Activated CD8-positive, alpha-beta memory T cell treated with anti-CD3 and anti-CD28 coated beads, Interleukin-2, amount 50 U/mL, for 1 hour (primary cell): Measurements from ENCODE around the gene LRRC3.

Experiments used
- DNase-seq: peaks from one replicate; pipeline ENCODE4 v3.0.0-alpha.2; 2020; ENCODE audit errors: extremely low read depth

LRRC3 gene

GRCh38 chr21:44423941-44424607 is 31.2 kb upstream of the LRRC3 start:
- DNase-seq = no peak

DNA sequence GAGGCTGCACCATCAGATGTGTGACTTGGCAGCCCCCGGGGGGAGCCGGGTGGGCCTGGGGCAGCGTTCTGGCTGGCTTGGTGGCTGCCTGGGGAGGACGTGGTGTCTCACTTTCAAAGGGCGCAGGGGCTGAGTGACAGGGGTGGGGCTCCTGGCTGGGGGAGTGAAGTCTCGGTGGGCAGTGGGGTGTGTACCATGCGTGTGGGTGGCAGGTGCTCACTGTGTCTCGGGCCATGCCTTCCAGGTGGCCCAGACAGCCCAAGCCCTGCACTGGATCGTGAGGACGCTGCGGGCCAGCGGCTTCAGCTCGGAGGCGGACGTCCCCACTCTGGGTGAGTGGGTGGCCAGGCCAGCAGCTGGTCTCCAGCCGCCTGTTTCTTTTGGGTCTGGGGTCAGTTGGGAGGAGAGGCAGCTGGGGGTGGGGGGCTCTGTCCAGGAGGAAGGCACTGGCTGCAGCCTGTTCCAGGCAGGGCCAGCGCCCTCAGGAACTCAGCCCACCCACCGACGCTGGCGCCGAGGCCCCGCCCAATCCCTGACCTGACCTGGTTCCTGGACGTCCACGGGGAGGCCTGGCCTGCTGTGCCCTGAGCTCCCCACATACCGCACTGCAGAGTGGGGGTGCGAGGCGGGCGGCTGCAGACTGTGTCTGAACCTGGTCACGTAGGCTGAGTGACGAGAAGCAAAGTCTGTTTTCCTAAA is 30.6 kb upstream of the LRRC3 start:
- DNase-seq = no peak

DNA sequence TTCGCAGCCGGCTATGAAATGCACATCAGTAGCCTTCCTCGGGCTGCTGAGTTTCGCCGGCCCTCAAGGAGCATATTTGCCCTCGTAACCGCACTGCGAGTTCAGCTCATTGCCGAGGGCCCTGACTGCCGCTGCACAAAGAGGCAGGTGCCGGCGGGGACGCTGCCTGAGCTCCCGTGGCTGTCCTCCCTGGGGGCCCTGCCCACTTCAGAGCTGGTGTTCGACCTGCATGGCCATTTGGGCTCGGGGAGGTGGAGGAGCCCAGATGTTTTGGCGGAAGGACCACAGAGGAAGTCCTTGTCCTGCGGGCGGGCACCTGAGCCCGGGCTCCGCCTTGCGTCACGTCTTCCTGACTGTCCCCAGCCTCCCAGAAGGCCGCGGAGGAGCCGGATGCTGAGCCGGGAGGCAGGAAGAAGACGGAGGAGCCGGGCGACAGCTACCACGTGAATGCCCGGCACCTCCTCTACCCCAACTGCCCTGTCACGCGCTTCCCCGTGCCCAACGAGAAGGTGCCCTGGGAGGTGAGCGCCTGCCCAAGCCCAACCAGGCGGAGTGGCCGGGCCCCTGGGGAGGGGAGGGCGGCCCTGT is 29.9 kb upstream of the LRRC3 start:
- DNase-seq = no peak

DNA sequence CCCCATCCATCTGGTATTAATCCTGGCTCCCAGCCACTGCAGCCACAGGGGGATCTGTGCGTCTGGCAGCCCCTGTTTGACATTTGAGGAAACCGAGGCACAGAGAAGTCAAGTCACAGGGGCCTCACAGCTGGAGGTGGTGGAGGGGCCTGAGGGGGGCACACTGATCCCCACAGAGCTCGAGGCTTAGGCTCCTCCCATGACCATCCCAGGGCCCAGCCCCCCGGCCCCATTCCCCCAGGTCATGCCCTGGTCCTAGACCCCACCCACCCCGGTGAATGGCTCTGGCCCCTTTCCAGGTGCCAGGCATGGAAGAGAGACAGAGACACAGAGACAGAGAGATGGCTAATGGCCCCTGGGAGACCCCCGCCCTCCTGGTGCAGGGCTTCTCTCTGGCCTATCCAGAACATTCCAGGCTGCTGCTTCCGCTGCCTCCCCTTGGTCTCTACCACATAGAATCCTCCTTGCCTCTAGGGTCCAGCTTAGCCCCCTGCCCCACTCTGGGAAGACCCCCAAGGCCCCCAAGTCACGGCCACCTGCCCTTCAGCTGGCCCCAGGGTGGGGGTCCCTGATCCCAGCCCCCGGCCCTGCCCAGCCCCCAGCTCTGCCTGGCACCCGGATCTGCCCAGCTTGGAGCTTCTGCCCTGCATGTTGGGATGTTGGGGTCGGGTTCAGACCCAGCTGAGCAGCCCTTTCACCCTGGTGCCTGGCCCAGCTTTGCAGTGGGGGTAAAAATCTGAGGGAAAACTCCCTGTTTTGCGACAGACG is 29.2 kb upstream of the LRRC3 start:
- DNase-seq = no peak

DNA sequence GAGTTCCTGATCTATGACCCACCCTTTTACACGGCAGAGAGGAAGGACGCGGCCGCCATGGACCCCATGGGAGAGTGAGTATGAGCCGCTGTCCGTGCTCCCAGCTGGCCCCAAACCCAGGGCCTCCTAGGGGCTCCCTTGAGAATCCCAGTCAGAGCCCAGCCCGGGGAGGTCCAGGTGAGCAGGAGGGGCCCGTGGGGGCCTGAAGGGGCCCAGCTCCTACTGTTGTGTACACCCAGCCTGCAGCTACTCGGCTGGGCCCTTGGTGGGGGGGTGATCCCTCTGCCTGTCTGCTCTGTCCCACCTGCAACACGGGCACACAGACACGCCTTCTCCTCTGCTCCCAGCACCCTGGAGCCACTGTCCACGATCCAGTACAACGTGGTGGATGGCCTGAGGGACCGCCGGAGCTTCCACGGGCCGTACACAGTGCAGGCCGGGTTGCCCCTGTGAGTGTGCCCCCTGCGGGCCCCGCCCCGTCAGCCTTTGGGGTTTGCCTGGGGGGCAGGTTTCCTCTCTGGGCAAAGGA is 28.6 kb upstream of the LRRC3 start:
- DNase-seq = no peak

- DNase-seq = no peak
Observed at GRCh38 chr21:44427241-44428120, 27.8 kb upstream of the LRRC3 start.

DNA sequence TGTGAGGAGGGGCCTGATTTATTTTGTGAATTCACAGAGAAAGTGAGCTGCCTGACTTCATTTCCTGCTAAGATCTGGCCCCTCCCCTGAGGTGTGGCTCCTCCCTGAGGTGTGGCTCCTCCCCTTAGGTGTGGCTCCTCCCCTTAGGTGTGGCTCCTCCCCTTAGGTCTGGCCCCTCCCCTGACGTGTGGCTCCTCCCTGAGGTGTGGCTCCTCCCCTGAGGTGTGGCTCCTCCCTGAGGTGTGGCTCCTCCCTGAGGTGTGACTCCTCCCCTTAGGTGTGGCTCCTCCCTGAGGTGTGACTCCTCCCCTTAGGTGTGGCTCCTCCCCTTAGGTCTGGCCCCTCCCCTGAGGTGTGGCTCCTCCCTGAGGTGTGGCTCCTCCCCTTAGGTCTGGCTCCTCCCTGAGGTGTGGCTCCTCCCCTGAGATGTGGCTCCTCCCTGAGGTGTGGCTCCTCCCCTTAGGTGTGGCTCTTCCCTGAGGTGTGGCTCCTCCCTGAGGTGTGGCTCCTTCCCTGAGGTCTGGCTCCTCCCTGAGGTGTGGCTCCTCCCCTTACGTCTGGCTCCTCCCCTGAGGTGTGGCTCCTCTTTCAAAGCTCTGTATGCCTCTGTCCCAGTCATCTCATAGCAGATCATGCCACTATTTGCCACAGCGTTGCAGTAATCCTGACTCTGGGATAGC is 26.9 kb upstream of the LRRC3 start:
- DNase-seq = peak; percentile 8

DNA sequence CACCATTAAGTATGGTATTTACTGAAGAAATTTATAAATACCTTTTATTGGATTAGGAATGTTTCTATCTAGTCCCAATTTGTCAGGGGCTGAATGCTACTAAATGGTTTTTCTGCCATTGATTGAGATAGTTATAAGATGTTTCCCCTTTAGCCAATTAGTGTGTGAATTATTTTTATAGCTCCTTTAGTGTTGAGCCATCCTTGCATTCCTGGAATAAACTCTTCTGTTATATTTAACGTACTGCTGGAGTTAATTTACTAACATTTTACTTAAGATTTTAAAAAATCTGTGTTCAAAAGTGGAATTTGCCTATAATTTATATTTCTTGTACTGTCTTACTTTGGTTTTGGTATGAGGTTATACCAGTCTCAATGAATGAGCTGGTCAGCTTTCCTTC is 25.4 kb upstream of the LRRC3 start:
- no peak for DNase-seq

- no peak for DNase-seq
Observed at GRCh38 chr21:44431300-44431699, 24.0 kb upstream of the LRRC3 start.

GRCh38 chr21:44432841-44433790 is 22.2 kb upstream of the LRRC3 start:
- DNase-seq = no peak

DNA sequence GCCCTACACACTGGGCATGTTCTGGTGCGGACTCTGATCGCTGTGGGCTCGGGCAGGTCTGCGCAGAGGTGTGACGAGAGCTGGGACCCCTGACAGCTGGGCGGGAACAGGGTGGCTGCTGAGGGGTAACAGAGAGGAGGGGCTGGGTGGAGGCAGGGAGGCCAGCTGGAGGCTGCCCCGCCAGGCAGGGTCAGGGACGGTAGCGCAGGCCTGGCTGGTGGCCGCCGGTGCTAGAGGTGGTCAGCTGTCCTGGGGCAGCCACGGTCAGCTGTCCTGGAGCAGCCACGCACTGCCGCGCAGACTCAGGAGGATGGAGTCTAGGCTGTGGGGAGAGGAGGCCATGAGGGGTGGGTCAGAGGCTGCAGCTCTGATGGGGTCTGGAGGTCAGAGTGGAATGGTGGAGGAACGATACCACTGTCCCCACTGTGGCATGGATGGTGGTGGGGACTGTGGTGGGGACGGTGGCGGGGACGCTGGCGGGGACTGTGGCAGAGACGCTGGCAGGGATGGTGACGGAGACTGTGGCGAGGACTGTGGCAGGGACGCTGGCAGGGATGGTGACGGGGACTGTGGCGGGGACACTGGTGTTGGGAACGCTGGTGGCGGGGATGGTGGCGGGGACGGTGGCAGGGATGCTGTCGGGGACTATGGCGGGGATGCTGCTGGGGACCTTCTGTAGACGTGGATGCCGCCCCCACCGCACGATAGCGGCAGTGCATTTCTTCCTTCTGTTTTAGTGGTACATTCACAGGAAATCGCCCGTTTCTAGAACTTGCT is 21.3 kb upstream of the LRRC3 start:
- DNase-seq = no peak

DNA sequence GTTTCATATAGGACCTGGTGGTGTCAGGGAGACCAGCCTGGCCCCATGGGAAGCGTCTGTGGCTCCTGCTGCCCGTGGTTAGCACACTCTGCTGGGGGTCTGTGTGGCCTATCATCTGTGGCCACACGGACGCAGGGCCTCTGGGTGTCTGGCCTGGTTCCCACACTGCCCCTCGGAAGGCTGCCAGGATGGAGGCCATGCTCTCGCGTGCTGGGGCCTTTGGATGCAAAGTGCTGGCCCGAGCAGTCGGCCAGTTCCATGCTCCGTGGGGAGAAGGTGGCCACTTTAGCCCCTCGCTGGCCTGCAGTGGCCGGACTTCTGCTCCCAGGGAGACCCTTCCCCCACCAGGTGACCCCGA is 20.8 kb upstream of the LRRC3 start:
- DNase-seq = no peak

GRCh38 chr21:44434936-44435635 is 20.2 kb upstream of the LRRC3 start:
- DNase-seq = no peak

DNA sequence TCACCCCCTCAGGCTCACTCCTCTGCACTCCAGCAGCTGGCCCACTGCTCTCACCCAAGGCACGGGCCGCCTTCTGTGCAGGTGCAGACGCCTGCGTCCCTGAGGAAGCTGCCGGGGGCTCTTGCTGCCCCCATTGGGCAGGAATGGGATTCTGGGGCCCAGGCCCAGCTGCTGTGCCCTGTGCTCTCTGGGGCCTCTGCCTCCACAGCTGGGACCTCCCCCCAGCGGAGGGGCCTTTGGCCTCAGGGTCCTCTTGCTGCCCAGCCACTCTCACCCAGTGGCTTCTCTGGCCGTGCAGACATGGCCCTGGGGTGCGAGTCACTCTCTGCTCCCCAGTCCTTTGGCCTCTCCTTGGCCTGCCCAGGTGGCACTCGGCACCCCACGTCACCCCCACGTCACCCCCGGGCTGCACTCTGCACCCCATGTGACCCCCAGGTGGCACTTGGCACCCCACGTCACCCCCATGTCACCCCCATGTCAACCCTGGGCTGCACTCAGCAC is 19.1 kb upstream of the LRRC3 start:
- DNase-seq = no peak

DNA sequence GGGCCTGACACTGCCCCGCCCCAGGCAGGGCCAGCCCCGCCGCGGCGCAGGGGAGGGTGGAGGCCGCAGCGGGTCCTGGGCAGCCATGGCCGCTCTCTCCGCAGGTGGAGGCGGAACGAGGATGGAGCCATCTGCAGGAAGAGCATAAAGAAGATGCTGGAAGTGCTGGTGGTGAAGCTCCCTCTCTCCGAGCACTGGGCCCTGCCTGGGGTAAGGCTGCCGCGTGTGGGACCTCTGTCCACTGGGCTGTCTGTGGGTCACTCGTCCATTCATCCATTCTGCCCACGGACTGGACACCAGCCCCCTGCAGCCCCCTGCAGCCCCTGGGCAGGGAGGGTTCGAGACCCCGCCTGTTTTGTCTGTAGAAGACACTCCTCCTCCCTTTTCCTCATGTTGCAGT is 18.4 kb upstream of the LRRC3 start:
- DNase-seq = no peak

DNA sequence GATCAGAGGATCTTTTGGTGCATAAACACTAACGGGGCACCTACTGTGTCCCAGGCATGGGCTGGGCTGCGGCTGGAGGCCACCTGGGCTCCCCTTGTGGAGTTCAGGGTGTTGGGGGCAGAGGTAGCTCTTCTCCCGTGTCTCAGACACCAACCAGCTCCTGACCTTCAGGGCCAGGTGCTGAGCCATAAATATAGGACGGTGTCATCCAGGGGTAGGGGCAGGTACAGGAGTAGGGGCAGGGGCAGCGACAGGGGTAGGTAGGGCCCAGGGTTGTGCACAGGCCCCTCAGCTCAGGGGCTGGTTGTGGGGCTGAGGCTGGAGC is 18.0 kb upstream of the LRRC3 start:
- no peak for DNase-seq

DNA sequence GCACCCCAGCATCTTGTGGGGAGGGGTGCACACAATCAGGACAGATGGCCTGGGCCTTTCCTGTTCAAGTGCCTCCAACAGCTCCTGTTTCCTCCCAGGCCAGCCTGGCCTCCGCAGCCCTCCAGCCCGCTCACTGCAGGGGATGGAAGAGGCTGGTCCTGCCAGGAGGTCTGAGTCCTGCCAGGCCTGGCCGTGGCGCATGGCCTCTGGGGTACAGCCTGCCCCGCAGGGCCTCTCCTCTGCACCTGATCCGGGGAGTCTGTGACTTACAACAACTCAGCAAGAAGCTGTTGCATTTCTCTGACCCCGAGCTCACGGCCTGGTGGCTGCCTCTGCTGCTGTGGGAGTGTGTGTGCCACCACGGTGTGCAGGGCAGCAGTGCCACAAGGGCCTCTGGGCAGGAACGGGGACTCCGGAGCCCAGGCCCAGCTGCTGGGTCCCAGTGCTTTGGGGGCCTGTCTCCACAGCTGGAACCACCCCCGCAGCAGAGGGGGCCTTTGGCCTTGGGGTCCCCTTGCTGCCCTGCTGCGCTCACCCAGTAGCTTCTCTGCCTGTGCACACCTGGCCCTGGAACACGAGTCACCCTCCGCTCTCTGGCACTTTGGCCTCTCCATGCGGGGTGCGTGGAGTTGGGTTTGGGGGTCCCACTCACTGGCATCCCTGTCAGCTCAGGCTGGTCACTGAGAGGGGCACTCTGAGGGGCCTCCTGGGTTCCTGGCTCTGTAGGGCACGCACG is 17.4 kb upstream of the LRRC3 start:
- no peak for DNase-seq
